Purkinje cell (primary cell): Measurements from ENCODE around the gene LNPK. TPM values are rescaled to one million over a fixed set of nuclear protein-coding genes. Genes with fewer than 3 reads are reported as not detected.

Experiments
- polyA plus RNA-seq: library from polyadenylated mRNA; unstranded; fragments of >200 nt; fragmentation: Nextera tagmentation; gene quantifications from 2 replicates; pipeline ENCODE4 v1.2.1, GENCODE V29; 2014

The LNPK gene, protein sequence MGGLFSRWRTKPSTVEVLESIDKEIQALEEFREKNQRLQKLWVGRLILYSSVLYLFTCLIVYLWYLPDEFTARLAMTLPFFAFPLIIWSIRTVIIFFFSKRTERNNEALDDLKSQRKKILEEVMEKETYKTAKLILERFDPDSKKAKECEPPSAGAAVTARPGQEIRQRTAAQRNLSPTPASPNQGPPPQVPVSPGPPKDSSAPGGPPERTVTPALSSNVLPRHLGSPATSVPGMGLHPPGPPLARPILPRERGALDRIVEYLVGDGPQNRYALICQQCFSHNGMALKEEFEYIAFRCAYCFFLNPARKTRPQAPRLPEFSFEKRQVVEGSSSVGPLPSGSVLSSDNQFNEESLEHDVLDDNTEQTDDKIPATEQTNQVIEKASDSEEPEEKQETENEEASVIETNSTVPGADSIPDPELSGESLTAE
- polyA plus RNA-seq: 42.4 and 54.5 TPM in 2 replicates

DNA sequence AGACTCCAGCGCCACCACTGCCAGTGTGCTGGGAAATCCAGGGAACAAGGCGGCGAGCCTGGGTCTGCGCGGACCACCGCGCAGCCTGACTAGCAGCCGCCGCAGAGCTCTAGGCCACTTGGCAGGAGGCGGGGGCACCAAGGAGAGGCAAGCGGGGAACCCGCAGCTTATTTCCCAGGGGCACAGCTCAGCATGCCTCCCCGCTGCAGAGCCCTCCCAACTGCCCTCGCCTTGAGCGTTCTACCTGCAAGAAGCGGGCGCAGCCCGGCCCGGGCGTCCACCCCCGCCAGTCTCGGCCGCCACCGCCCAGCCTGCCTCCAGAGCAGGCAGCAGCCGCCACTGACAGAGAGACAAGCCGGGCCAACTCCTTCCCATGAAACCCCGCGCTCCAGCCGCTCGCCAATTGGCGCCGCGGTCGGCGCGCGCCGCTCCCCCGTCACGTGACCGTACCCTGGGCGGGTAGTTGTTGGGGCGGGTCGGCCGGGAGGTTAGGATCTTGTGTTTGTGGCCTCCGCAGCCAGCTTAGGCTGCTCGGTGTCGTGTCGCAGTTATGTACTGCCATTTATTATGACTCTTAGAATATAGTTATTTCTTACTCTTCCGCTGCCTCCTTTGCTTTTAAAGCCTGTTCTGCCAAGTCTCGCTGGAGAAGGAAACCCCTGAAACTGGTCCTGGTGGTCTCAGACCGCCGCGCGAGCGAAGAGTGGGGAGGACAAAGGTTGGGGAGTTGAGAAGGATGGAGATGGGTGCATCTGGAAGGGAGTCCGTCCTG lies at the start of gene LNPK:
LNPK (minus strand) TSS at position 352 of the 772 bp plus-strand sequence. CDS start 6,683 bp downstream, outside the sequence.

Other genes with a start within 250 kb of the LNPK start
- gene EVX2, start 81.7 kb upstream of the LNPK start, polyA plus RNA-seq: not detected in 2 replicates
- not detected in 2 replicates for gene HOXD13, start 90.5 kb upstream of the LNPK start, polyA plus RNA-seq
- not detected in 2 replicates for gene HOXD12, start 97.5 kb upstream of the LNPK start, polyA plus RNA-seq
- not detected in 2 replicates for gene HOXD11, start 105.0 kb upstream of the LNPK start, polyA plus RNA-seq
- not detected in 2 replicates for gene HOXD10, start 114.5 kb upstream of the LNPK start, polyA plus RNA-seq
- not detected in 2 replicates for gene HOXD9, start 120.5 kb upstream of the LNPK start, polyA plus RNA-seq
- not detected in 2 replicates for gene HOXD8, start 127.4 kb upstream of the LNPK start, polyA plus RNA-seq
- gene HOXD4, start 149.3 kb upstream of the LNPK start, polyA plus RNA-seq: not detected in 2 replicates
- not detected in 2 replicates for gene HOXD3, start 155.0 kb upstream of the LNPK start, polyA plus RNA-seq
- gene HOXD1, start 186.4 kb upstream of the LNPK start, polyA plus RNA-seq: not detected in 2 replicates